Measurements from ENCODE around the gene ZNF69.
"Not testable (repeated sequence)": the region's sequence is repeated elsewhere in the genome, so short reads cannot be mapped to it uniquely, and the experiment has no call there.

The ZNF69 gene

GRCh38 chr19:11894851-11895250 lies 7.3 kb downstream of the ZNF69 start:
- DNase-seq (ENCODE audit: low spot score), result no peak

- DNase-seq (ENCODE audit: low spot score), result no peak
Observed at GRCh38 chr19:11902228-11902627, 14.6 kb downstream of the ZNF69 start.

- DNase-seq (ENCODE audit: low spot score), result no peak
Observed at GRCh38 chr19:11905928-11906327, 18.3 kb downstream of the ZNF69 start.

GRCh38 chr19:11911937-11912336 lies 24.4 kb downstream of the ZNF69 start:
- DNase-seq (ENCODE audit: low spot score), result not testable (repeated sequence)

- DNase-seq (ENCODE audit: low spot score), result not testable (repeated sequence)
Observed at GRCh38 chr19:11914417-11915051, 27.0 kb downstream of the ZNF69 start.

GRCh38 chr19:11921852-11922495 lies 34.4 kb downstream of the ZNF69 start:
- DNase-seq (ENCODE audit: low spot score), result no peak

- DNase-seq (ENCODE audit: low spot score), result peak; percentile 93
Observed at GRCh38 chr19:11924886-11925650, 37.5 kb downstream of the ZNF69 start, which contains the start of gene ZNF700. TSS of gene ZNF700 (plus strand) at chr19:11925107. CDS start at chr19:11925211, 104 bp downstream.

- DNase-seq (ENCODE audit: low spot score), result not testable (repeated sequence)
Observed at GRCh38 chr19:11925651-11926187, 38.1 kb downstream of the ZNF69 start.

GRCh38 chr19:11927227-11927626 lies 39.6 kb downstream of the ZNF69 start:
- DNase-seq (ENCODE audit: low spot score), result no peak

- DNase-seq (ENCODE audit: low spot score), result peak; percentile 18
Observed at GRCh38 chr19:11931051-11931450, 43.5 kb downstream of the ZNF69 start.

GRCh38 chr19:11931513-11931912 lies 43.9 kb downstream of the ZNF69 start:
- DNase-seq (ENCODE audit: low spot score), result no peak

GRCh38 chr19:11935829-11936228 lies 48.2 kb downstream of the ZNF69 start:
- DNase-seq (ENCODE audit: low spot score), result not testable (repeated sequence)

GRCh38 chr19:11938383-11938782 lies 50.8 kb downstream of the ZNF69 start:
- not testable (repeated sequence) for DNase-seq (ENCODE audit: low spot score)

GRCh38 chr19:11941361-11941887 lies 53.8 kb downstream of the ZNF69 start:
- not testable (repeated sequence) for DNase-seq (ENCODE audit: low spot score)

- DNase-seq (ENCODE audit: low spot score), result no peak
Observed at GRCh38 chr19:11942008-11942842, 54.6 kb downstream of the ZNF69 start.

GRCh38 chr19:11942843-11943108 lies 55.2 kb downstream of the ZNF69 start:
- DNase-seq (ENCODE audit: low spot score), result no peak

- DNase-seq (ENCODE audit: low spot score), result no peak
Observed at GRCh38 chr19:11944656-11945055, 57.1 kb downstream of the ZNF69 start.

GRCh38 chr19:11948646-11949045 lies 61.1 kb downstream of the ZNF69 start:
- no peak for DNase-seq (ENCODE audit: low spot score)

GRCh38 chr19:11949201-11949600 lies 61.6 kb downstream of the ZNF69 start:
- DNase-seq (ENCODE audit: low spot score), result no peak

GRCh38 chr19:11949614-11950080 lies 62.1 kb downstream of the ZNF69 start:
- DNase-seq (ENCODE audit: low spot score), result not testable (repeated sequence)

GRCh38 chr19:11950312-11950711 lies 62.7 kb downstream of the ZNF69 start:
- no peak for DNase-seq (ENCODE audit: low spot score)
